ENCODE measurements around the gene TRPV4.

DNA sequence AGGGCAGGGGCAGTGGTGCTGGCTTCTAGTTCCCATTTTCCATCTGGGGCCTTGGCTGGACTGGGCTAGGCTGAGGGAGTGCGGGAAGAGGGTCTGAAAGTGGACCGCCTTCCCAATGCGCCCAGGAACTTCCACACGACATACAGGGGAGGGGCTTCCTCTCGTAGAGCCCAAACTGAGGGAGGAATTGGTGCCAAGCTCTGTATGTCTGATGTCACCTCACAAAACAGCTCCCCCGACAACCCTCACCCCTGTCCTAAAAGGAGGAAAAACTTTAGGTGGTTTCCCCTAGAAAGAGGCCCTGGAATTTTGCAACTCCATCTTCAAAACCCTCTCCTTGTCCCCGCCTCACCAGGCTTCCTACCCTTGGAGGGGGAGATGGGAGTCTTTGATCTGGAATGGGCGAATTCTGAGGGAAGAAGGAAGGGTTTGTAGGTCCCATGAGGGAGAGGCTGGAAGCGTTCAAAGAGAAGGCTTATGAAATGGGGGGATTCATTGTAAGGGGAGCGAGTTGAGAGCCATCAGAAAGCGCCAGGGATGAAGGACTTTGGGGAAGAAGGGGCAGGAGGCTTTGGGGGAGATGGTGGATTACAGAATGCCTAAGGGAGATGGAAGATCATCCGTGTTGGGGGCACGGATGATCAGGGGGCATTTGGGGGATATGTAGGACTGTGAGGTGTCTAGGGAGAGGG, 46.3 kb upstream of the TRPV4 start:
- TF ChIP-seq, protein P1, sequence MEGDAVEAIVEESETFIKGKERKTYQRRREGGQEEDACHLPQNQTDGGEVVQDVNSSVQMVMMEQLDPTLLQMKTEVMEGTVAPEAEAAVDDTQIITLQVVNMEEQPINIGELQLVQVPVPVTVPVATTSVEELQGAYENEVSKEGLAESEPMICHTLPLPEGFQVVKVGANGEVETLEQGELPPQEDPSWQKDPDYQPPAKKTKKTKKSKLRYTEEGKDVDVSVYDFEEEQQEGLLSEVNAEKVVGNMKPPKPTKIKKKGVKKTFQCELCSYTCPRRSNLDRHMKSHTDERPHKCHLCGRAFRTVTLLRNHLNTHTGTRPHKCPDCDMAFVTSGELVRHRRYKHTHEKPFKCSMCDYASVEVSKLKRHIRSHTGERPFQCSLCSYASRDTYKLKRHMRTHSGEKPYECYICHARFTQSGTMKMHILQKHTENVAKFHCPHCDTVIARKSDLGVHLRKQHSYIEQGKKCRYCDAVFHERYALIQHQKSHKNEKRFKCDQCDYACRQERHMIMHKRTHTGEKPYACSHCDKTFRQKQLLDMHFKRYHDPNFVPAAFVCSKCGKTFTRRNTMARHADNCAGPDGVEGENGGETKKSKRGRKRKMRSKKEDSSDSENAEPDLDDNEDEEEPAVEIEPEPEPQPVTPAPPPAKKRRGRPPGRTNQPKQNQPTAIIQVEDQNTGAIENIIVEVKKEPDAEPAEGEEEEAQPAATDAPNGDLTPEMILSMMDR (conservative IDR thresholded peaks at IDR 0.05; ENCODE audit: low read length): no peak
- TF ChIP-seq EZH2phosphoT487 (IDR thresholded peaks at IDR 0.05; ENCODE audit: borderline replicate concordance, low read depth, low read length): no peak

Data from OCI-LY7 (cell line).